Thoracic aorta (tissue), 2 donors: ENCODE results near the gene GCHFR. TPM values are rescaled to one million over a fixed set of nuclear protein-coding genes. Genes with fewer than 3 reads are reported as not detected.
A peak's percentile ranks its signal among the peaks of the same experiment; 100 is the strongest.

Source experiments
- ATAC-seq: fragments of 150-250 bp; one replicate; pipeline ENCODE4 v1.8.0; 2017; ENCODE audit warnings: low read depth; ENCODE audit not compliant: insufficient number of reproducible peaks, low FRiP score
- DNase-seq: peaks from one replicate; pipeline ENCODE4 v3.0.0-alpha.2; 2020; ENCODE audit warnings: low spot score
- H3K27ac ChIP-seq, 2 donors: fragments of 200-600 bp; sonication (generic); 1 replicate in 1 of 2; 2 replicates in 1 of 2; pipeline ENCODE4 v1.5.1; 2016; ENCODE audit warnings: mild to moderate bottlenecking in 2 of 2, moderate library complexity in 2 of 2
- H3K27me3 ChIP-seq: fragments of 200-600 bp; sonication (generic); replicated peaks from 2 replicates; pipeline ENCODE4 v1.6.0; 2016; ENCODE audit warnings: mild to moderate bottlenecking; ENCODE audit not compliant: insufficient read depth
- H3K36me3 ChIP-seq: fragments of 200-600 bp; sonication (generic); one replicate; pipeline ENCODE4 v1.5.1; 2016
- H3K4me1 ChIP-seq, 2 donors: fragments of 200-600 bp; sonication (generic); 1 replicate in 1 of 2; 2 replicates in 1 of 2; pipeline versions ENCODE4 v1.5.1 to v1.6.0; 2016; ENCODE audit warnings: low read depth in 2 of 2, mild to moderate bottlenecking in 1 of 2; ENCODE audit not compliant: control insufficient read depth in 1 of 2
- H3K4me3 ChIP-seq: fragments of 200-600 bp; sonication (generic); 2 replicates; pipeline ENCODE4 v1.5.1; 2016; ENCODE audit warnings: mild to moderate bottlenecking
- H3K9me3 ChIP-seq: fragments of 200-600 bp; sonication (generic); 2 replicates; pipeline ENCODE4 v1.5.1; 2016
- total RNA-seq, 2 donors: library from RNA; depleted of rRNA; stranded (reverse); fragments of >200 nt; gene quantifications; one replicate each; pipeline versions ENCODE4 v1.1.0 to v1.2.3, GENCODE V29; 2016
- TF ChIP-seq, protein P1 (sequence below): fragments of 200-600 bp; sonication (generic); IDR thresholded peaks from one replicate; pipeline ENCODE4 v1.5.1; 2019; ENCODE audit warnings: antibody characterized with exemption

The GCHFR gene
- total RNA-seq, 2 donors from 2014 or later, result 14.1 to 17.2 TPM

DNA sequence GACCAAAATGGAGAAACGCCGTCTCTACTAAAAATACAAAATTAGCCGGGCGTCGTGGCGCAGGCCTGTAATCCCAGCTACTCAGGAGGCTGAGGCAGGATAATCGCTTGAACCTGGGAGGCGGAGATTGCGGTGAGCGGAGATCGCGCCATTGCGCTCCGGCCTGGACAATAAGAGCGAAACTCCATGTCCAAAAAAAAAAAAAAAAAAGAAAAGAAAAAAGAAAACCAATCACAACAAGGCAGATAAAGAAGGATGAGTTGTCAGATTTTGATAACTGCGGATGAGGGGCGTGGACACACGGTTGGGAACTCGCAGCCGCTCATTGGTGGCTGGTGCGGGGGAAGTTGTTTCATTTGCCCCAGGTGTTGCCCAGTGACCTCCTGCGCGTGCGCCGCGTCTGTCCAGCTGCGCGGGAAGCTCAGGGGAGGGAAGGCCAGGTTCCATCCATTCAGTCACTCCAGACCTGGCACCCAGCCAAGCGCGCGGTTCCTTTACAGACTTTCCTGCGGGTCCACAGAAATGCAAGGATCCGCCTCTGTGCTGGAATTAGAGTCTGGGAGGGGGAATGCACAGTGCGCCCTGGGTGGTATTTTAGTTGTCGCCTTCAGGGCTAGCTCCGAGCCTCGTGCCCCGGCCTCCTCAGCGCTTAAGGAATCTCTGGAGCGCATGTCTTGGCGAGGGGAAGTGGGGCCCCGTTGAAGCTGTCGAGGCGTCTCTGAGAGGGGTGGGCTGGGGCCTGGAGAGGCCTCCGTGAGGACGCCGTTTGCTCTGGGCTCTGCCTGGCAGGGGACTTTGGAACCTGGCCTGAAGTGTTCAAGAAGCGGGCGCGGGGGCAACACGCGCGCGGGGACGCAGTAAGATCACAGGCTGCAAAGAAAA is 708 bp upstream of the GCHFR start:
- DNase-seq, result no peak
- no peaks in the 10 kb centered on the region for H3K27me3 ChIP-seq
- TF ChIP-seq, protein P1, sequence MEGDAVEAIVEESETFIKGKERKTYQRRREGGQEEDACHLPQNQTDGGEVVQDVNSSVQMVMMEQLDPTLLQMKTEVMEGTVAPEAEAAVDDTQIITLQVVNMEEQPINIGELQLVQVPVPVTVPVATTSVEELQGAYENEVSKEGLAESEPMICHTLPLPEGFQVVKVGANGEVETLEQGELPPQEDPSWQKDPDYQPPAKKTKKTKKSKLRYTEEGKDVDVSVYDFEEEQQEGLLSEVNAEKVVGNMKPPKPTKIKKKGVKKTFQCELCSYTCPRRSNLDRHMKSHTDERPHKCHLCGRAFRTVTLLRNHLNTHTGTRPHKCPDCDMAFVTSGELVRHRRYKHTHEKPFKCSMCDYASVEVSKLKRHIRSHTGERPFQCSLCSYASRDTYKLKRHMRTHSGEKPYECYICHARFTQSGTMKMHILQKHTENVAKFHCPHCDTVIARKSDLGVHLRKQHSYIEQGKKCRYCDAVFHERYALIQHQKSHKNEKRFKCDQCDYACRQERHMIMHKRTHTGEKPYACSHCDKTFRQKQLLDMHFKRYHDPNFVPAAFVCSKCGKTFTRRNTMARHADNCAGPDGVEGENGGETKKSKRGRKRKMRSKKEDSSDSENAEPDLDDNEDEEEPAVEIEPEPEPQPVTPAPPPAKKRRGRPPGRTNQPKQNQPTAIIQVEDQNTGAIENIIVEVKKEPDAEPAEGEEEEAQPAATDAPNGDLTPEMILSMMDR, result no peak
- no peaks in the 10 kb centered on the region for H3K9me3 ChIP-seq
- no peaks in the 10 kb centered on the region for H3K36me3 ChIP-seq
- H3K4me3 ChIP-seq, result peak overlapping the region; percentile 79
- peak overlapping the region; percentile 78 to 88 for H3K27ac ChIP-seq
- ATAC-seq, result peak; percentile 29
- H3K4me1 ChIP-seq, result peaks cover 19 to 39% of the 10 kb centered on the region in 2 donors

DNA sequence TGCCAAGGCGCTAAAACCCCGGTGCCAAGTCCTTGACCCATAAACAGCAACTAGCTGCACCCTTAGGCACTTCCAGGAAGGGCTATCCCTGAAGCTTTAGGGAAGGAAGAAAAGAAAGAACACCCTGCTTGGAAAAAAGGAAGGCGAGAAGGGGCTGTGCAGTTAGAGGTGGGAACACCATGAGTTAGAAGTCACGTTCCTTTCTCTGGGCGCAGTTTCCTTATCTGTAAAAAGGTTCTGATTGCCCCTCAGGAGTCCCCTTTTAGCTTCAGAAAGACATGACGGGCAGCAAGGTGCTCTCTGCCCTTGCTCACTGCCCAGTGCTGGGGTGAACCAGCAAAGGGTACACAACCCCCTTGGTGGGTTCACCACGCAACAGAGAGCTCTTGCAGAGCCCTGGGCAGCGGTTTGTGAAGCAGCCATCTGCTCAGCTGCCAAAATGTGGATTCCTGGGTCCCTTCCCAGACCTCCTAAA is 798 bp downstream of the GCHFR start:
- Histone ChIP-seq H3K36me3 (no peaks in the 10 kb centered on the region), H3K9me3 (no peaks in the 10 kb centered on the region), H3K27me3 (no peaks in the 10 kb centered on the region), H3K27ac (peak overlapping the region; percentile 78 to 88), H3K4me3 (peak overlapping the region; percentile 79), H3K4me1 (peaks cover 19 to 39% of the 10 kb centered on the region in 2 donors)
- TF ChIP-seq, protein P1, result no peak
- ATAC-seq (no peak), DNase-seq (no peak)

DNA sequence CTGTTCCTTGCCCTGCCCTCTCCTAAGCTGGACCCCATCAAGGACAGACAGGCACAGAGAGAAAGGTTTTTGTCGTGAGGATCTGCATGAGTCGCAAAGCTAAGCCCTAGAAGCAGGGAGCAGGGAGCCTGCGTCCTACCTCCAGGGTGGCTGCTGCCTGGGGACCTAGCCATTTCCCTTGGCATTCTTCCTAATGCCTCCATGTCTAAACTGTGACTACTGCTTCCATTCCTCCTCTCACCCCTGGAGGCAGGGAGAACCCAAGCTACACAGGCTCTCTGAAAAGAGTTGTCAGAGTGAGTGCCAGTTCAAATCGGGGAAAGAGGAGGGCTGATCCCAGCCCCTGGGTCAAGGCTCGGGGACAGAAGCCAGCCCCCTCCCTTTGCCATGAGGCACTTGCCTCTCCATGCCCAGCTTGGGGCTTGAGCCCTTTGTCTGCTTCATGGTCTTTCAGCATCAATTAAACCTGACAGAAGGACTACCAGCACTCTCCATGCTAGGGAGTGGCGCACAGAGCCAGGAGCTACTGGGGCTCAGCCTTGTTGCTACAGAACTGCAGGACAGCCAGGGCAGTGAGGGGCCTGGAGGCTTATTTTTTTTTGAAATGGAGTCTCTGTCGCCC is 2.4 kb downstream of the GCHFR start:
- H3K4me1 ChIP-seq, result peaks cover 19 to 39% of the 10 kb centered on the region in 2 donors
- H3K4me3 ChIP-seq, result no peak overlapping the region
- H3K27ac ChIP-seq, result peak overlapping the region; percentile 78 to 88
- H3K9me3 ChIP-seq, result no peaks in the 10 kb centered on the region
- peaks cover 6% of the 10 kb centered on the region for H3K36me3 ChIP-seq
- ATAC-seq (no peak), DNase-seq (no peak)
- TF ChIP-seq, protein P1, result no peak
- no peaks in the 10 kb centered on the region for H3K27me3 ChIP-seq

GRCh38 chr15:40766906-40767837 is 3.3 kb downstream of the GCHFR start:
- TF ChIP-seq, protein P1, result no peak
- ATAC-seq, result no peak

More at GRCh38 chr15:40766906-40767837, 3.3 kb downstream of the GCHFR start:
- H3K36me3 ChIP-seq, result peaks cover 6% of the 10 kb centered on the region
- H3K9me3 ChIP-seq, result no peaks in the 10 kb centered on the region
- H3K4me1 ChIP-seq, result peaks cover 19 to 39% of the 10 kb centered on the region in 2 donors
- H3K4me3 ChIP-seq, result no peak overlapping the region
- peak overlapping the region in 1 of 2 donors; percentile 88 for H3K27ac ChIP-seq
- no peak for DNase-seq
- no peaks in the 10 kb centered on the region for H3K27me3 ChIP-seq
